HG03045 (cell line): ENCODE data around the gene HIVEP3.

Source experiments
- ATAC-seq: cut with Tn5 transposase; IDR thresholded peaks from one replicate; pipeline ENCODE4 v1.9.1; 2021; ENCODE audit warnings: mild to moderate bottlenecking, moderate library complexity; ENCODE audit not compliant: unreplicated experiment

Gene HIVEP3

DNA sequence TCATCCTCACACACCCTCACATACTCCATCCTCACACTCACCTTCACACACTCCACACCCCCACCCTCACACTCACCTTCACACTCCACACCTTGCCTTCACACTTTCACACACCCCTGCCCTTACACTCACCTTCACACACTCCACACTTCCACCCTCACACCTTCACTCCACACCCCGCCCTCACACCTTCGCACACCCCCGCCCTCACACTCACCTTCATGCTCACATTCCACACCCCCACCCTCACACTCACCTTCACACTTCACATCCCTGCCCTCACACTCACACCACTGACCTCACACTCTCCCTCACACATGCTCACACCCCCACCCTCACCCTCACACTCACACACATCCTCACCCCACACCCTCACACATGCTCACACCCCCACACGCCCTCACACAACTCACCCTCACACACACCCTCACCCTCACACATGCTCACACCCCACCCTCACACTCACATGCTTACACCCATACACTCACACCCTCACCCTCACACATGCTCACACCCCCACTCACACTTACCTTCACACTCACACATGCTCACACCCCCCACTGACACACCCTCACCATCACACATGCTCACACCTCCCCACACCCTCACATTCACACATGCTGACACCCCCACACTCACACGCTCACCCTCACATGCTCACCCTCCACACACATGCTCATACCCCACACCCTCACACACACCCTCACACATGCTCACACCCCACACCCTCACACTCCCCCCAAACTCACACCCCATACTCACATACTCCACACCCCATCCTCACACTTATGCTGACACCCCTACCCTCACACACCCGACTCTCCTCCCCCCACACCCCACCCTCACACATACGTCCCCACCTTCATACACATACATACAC lies 389.8 kb downstream of the HIVEP3 start:
- ATAC-seq, result no peak

DNA sequence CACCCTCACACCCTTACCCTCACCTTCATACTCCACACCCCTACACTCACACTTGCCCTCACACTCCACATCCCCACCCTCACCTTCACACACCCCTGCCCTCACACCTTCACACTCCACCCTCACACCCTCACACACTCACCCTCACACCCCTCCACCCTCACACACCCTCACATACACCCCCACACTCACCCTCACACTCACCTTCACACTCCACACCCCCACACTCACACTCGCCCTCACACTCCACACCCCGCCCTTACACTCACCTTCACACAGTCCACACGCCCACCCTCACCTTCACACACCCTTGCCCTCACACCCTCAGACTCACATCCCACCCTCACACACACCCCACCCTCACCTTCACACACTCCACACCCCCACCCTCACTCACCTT lies 390.6 kb downstream of the HIVEP3 start:
- no peak for ATAC-seq

- no peak for ATAC-seq
These were observed 391.7 kb downstream of the HIVEP3 start for GRCh38 chr1:41526956-41527561.

GRCh38 chr1:41525891-41526587 lies 392.7 kb downstream of the HIVEP3 start:
- ATAC-seq, result no peak

GRCh38 chr1:41524676-41525675 lies 393.7 kb downstream of the HIVEP3 start:
- no peak for ATAC-seq

DNA sequence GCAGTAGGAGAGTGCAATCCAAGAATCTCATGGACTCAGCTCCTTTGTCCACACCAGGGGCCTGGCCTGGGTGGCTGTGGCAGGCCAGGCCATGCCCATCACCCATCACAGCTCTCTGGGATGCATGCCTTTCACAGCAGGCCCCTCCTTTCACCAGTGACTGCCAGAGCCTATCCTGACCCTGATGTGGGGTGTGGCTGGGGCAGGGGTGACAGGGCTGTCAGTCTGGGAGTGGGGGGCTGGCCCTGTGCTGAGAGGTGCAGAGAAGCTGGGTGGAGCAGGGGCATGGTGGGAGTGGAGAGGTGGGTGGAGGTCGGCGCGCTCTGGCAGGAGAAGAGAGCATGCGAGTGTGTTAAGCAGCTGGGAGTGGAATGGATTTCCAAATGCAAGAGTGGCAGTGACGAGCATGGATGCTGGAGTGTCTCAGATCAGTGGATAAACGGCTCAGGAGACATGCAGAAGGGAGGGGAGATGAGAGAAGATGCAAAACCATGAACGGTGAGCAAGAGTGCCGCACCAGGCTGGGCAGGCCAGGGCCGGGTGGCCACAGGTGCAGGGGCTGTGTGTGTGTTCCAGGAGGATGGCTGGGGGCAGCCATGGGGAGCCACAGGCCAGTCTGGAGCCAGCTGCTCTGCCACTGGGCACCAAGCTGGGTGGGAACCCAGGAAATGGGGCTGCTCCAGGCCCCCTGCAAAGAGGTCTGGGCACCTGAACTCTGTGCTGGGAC lies 394.6 kb downstream of the HIVEP3 start:
- no peak for ATAC-seq

DNA sequence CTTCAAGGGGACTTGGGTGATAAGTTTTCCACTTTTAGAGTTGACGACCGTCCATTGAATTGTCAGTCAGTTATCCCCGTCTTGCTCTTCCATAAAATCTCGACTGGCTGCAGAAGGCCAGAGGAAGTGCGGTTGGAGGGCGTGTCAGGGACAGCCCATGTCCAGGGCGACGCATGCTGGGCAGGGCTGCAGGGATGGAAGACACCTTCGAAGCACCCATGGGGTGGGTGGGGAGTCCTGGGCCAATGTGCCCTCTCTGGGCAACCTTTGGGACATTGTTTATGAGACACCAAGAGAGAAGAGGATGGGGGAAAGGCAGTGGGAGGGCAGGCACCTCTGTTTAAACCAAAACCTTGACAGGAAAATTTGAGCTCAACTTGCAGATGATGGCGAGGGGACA lies 395.7 kb downstream of the HIVEP3 start:
- no peak for ATAC-seq

- no peak for ATAC-seq
These were observed 397.0 kb downstream of the HIVEP3 start for GRCh38 chr1:41521766-41522165.

DNA sequence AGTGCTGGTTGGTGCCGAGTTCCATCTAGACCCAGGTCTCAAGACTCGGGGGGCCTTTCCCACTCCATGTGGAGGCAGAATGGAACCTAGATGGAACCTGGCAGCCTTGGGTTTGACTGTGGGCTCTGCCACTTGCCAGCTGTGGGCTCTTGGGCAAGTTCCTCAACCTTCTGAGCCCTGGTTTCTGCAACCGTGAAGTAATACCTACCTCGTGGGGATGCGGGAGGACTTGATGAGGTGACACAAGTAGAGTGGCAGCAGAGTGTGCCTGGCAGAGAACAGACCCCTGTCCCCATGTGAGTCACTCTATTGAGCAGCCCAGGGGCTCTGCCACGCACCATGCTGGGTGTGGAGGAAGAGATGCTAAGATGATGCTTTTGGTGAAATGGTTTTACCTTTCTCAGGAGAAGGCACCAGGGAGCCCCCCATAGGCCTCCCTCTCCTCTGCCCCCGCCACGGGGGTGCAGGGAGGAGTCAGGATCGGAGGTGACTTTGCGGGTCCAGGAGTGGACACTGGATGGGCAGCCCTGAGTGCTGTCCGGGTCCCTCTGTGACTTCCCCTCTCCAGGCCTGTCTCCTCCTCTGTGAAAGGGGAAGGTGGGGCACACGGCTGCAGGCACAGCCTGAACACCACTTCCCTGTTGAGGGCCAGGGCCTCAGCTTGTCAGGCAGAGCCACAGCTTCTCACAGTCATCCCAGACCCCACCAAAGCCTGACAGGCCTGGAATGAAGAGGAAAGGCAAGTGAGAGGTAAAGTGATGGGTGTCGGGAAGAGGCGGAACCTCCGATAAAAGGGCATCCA lies 397.6 kb downstream of the HIVEP3 start:
- ATAC-seq, result no peak

DNA sequence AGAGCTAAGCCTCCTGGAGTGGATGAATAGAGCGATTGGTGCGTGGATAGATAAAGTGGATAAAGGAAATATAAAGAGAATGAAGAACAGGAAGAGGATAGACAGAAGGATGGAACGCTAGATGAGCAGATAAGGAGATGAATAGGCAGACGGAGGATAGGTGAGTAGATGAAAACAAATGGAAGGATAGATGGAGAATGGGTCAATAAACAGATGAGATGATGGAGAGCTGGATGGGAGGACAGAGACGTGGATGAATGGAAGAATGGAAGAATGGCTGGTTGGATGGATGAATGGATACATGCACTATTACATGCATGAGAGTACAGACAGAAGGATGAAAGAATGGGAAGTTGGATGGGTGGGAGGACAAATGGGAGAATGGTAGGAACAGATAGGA lies 399.1 kb downstream of the HIVEP3 start:
- no peak for ATAC-seq

DNA sequence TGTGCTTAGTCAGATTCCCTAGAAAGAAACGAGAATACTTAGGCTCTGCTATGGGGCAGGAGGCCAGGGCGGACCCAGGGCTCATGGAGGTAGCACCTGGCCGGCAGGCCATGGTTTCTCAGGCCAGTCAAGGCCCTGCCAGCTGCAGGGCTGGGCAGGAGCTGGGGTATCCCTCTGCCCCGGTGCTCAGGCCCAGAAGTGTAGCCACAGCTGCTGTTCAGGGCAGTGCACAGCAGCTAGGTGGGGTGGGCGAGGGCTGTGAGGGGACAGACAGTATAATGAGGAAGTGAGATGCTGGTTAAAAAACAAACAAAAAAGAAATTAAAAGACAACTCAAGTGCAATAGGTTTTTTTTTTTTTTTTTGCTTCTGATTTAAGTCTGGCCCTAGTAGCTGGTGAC lies 400.3 kb downstream of the HIVEP3 start:
- no peak for ATAC-seq

DNA sequence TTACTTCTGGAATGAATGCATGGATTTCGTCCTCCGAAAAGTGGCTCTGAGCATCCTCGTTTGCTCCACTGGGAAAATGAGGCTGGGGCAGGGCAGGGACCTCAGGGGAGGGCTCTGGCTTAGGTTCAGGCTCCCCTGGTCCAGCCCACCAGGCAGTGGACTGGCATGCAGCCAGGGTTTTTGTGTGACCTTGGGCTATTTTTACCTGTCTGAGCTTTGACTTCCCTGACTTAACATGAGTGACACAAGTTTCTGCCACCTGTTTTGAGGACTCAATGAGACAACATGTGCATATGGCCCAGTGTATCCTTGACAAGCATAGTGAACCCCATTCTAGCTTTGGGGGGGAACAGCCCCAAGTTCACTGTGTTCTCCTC lies 401.7 kb downstream of the HIVEP3 start:
- ATAC-seq, result no peak

DNA sequence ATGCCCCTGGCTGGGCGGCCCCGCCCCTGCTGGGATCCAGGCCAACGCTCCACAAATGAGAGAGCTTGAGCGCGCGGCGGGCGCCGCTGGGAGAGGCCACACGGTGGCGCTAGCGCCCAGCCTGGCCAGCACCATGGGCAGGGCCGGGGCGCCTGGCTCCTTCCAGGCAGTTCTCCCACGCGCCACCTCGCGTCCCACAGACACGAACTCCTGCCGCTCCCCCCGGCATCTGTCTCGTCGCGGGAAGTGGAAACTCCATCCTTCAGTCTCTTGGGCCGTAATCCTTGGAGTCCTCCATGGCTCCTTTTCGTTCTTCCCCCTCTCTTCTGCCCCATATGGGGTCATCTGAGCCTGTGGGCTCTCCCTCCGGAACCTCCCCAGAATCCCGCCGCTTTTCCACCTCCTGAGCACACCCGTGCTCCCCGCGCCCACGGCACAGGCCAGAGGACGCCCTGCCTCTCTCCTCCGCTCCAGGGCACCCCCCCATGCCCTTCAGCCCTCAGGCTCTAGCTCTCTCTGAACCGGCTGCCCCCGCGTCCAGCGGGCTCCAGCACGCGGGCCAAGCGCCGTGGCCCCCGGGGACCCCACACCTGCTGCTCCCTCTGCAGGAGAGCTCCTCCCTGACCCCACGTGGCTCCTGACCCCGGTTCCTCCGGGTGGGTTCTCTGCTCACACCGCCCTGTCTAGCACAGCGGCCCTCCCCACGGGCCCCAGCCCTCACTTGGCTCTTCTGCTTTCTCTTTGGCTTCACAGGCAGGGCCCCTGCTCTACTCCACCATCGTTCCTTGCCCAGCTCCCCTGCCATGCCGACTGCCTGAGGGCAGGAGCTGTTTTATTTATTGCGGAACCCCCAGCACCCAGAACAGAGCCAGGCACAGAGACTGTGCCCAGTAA lies 402.3 kb downstream of the HIVEP3 start:
- peak; percentile 78 for ATAC-seq

DNA sequence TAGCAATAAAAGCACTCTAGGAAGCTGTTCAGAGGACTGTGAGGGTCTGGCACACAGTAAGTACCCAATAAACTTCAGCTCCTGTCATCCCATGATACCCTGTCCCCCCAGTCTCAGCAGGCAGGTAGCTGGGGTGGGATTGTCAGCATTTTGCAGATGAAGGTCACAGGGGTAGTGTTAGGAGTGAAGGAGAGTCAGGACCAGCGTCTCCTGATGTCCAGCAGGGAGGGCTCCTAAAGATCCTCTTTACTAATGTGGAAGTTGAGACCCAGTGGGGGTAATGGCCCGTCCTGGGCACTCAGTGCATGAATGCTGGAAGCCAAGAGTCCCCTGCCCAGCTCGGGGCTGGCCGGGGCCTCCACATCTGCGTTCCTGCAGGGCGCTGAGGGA lies 402.9 kb downstream of the HIVEP3 start:
- ATAC-seq, result no peak

GRCh38 chr1:41515131-41515678 lies 403.5 kb downstream of the HIVEP3 start:
- no peak for ATAC-seq

- no peak for ATAC-seq
These were observed 404.3 kb downstream of the HIVEP3 start for GRCh38 chr1:41514381-41514780.

GRCh38 chr1:41513383-41513735 lies 405.4 kb downstream of the HIVEP3 start:
- no peak for ATAC-seq
